ENCODE data around the gene DPYSL3.

- TF ChIP-seq CTCF (IDR thresholded peaks at IDR 0.05) (no peak), EZH2 (IDR thresholded peaks at IDR 0.05) (no peak), EZH2phosphoT487 (IDR thresholded peaks at IDR 0.05) (no peak)
Measured at GRCh38 chr5:147396070-147396823, 113.6 kb downstream of the DPYSL3 start.

Measured in neural progenitor cell (in vitro differentiated cells).